NCI-H2196 treated with DMSO at 0.1 percent for 48 hours (cell line): ENCODE measurements around the gene PODXL.

Experiments
- DNase-seq: peaks from one replicate; lab custom pipeline; 2025; ENCODE audit not compliant: unreplicated experiment; lab: John Stamatoyannopoulos, UW

PODXL gene

GRCh38 chr7:131556053-131556908 lies at the start of gene PODXL:
Gene PODXL, minus strand, starts transcription at chr7:131556628. Its CDS starts 269 bp downstream, at chr7:131556359.
- peak; percentile 74 for DNase-seq

- no peak for DNase-seq
Observed at GRCh38 chr7:131605280-131605878, 49.0 kb upstream of the PODXL start.

- DNase-seq: no peak
Observed at GRCh38 chr7:131604841-131605279, 48.4 kb upstream of the PODXL start.

- DNase-seq: no peak
Observed at GRCh38 chr7:131603932-131604331, 47.5 kb upstream of the PODXL start.

GRCh38 chr7:131602994-131603372 lies 46.6 kb upstream of the PODXL start:
- no peak for DNase-seq

GRCh38 chr7:131602304-131602993 lies 46.0 kb upstream of the PODXL start:
- DNase-seq: no peak

GRCh38 chr7:131600085-131600881 lies 43.9 kb upstream of the PODXL start:
- no peak for DNase-seq

GRCh38 chr7:131596785-131597184 lies 40.4 kb upstream of the PODXL start:
- DNase-seq: no peak

GRCh38 chr7:131595699-131596098 lies 39.3 kb upstream of the PODXL start:
- no peak for DNase-seq

- no peak for DNase-seq
Observed at GRCh38 chr7:131591687-131592319, 35.4 kb upstream of the PODXL start.

- no peak for DNase-seq
Observed at GRCh38 chr7:131587315-131587923, 31.0 kb upstream of the PODXL start.

- DNase-seq: no peak
Observed at GRCh38 chr7:131586759-131587158, 30.3 kb upstream of the PODXL start.

GRCh38 chr7:131586259-131586658 lies 29.8 kb upstream of the PODXL start:
- DNase-seq: no peak

- DNase-seq: no peak
Observed at GRCh38 chr7:131583430-131583829, 27.0 kb upstream of the PODXL start.

- DNase-seq: no peak
Observed at GRCh38 chr7:131581241-131582051, 25.0 kb upstream of the PODXL start.

GRCh38 chr7:131578602-131579001 lies 22.2 kb upstream of the PODXL start:
- DNase-seq: no peak

GRCh38 chr7:131574741-131575140 lies 18.3 kb upstream of the PODXL start:
- DNase-seq: no peak

GRCh38 chr7:131570401-131570800 lies 14.0 kb upstream of the PODXL start:
- no peak for DNase-seq

GRCh38 chr7:131568970-131569369 lies 12.5 kb upstream of the PODXL start:
- no peak for DNase-seq
